ENCODE results near the gene TRIM6. TPM values are rescaled to one million over a fixed set of nuclear protein-coding genes. Genes with fewer than 3 reads are reported as not detected.
A peak's percentile ranks its signal among the peaks of the same experiment; 100 is the strongest.
"Not testable (repeated sequence)": the region's sequence is repeated elsewhere in the genome, so short reads cannot be mapped to it uniquely, and the experiment has no call there.

Gene TRIM6
- total and polyA plus RNA-seq, 2 donors: 1.7 to 2.9 TPM

DNA sequence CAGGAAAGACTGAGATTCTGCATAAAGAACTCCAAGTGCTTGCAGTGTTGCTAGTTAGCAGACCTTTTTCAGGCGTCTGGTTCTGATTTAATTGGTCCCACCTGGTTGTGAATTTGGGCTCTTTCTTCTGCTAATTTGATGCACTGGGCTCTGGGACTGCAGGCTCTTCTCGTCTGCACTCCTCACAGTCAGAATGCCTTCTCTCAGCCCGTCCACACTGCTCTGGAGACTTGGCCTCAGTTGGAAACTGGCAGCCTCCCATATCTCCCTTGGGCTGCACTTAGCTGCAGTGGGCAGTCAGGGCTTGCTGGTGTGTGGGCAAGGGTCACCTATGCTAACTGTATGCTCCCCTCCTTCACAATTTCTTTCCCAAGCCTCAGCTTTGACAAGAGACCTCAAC, 1.5 kb downstream of the TRIM6 start:
- no peaks in the 10 kb centered on the region for H3K36me3 ChIP-seq (ENCODE audit: control insufficient read depth in 2 of 2, insufficient read depth in 2 of 2, low read length in 1 of 2)
- no peak overlapping the region for H3K4me3 ChIP-seq (ENCODE audit: low read length in 2 of 2)
- no peak overlapping the region for H3K27ac ChIP-seq (ENCODE audit: low read depth in 1 of 2, low read length in 1 of 2)
- no peaks in the 10 kb centered on the region for H3K9me3 ChIP-seq (ENCODE audit: control insufficient read depth in 2 of 2, insufficient read depth in 1 of 2, low read length in 1 of 2)
- H3K27me3 ChIP-seq (ENCODE audit: control insufficient read depth in 2 of 2, insufficient read depth in 1 of 2, low read length in 1 of 2): no peaks in the 10 kb centered on the region
- 96% methylated on average over 3 of the region's 3 CpGs for whole genome bisulfite sequencing
- H3K4me1 ChIP-seq (ENCODE audit: control insufficient read depth in 2 of 2, insufficient read depth in 2 of 2, low read length in 2 of 2): peaks cover 0 to 7% of the 10 kb centered on the region in 2 donors
- DNase-seq (ENCODE audit: low read depth in 6 of 9, low spot score in 9 of 9): no peak

DNA sequence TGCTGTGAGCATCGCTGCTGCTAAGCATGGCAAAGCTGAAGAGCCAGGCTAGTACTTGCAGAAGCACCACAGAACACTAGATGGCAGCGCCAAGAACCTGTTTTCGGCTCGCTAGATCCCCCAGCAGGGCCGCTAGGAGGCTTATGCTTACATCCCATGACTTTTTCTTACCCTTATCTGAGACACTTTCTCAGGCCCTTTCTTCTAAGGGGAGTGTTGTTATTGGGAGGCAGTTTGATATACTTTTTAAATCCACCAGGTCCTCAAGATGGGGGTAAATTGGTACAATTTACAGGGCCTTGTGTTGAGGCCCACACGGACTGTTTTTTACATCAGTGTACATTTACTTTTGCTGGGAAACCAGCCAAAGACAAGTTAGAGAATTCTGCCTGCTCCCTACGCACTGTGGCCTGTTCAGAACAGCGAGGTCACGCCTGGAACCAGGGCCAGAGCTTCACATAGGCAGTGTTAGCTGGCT, 4.0 kb downstream of the TRIM6 start:
- no peaks in the 10 kb centered on the region for H3K27me3 ChIP-seq (ENCODE audit: control insufficient read depth in 2 of 2, insufficient read depth in 1 of 2, low read length in 1 of 2)
- H3K9me3 ChIP-seq (ENCODE audit: control insufficient read depth in 2 of 2, insufficient read depth in 1 of 2, low read length in 1 of 2): no peaks in the 10 kb centered on the region
- H3K27ac ChIP-seq (ENCODE audit: low read depth in 1 of 2, low read length in 1 of 2): no peak overlapping the region
- DNase-seq (ENCODE audit: low read depth in 6 of 9, low spot score in 9 of 9): peak in 5 of 9 donors; percentile 38 to 77 (median 47)
- H3K36me3 ChIP-seq (ENCODE audit: control insufficient read depth in 2 of 2, insufficient read depth in 2 of 2, low read length in 1 of 2): no peaks in the 10 kb centered on the region
- 63% methylated on average over 9 of the region's 9 CpGs for WGBS
- peaks cover 0 to 7% of the 10 kb centered on the region in 2 donors for H3K4me1 ChIP-seq (ENCODE audit: control insufficient read depth in 2 of 2, insufficient read depth in 2 of 2, low read length in 2 of 2)
- no peak overlapping the region for H3K4me3 ChIP-seq (ENCODE audit: low read length in 2 of 2)

DNA sequence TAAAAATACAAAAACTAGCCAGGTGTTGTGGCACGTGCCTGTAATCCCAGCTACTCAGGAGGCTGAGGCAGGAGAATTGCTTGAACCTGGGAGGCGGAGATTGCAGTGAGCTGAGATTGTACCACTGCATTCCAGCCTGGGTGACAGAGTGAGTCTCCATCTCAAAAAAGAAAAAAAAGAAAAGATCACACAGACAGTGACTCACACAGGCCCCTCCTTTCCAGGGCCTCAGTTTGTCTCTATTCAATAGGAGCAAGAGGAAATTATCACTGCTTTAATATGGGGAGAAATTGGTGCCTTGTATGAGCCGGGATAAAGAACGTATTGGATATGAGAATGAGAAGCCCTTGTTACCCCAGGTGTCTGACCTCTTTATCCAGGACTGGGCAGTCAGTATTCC, 6.4 kb downstream of the TRIM6 start:
- not testable (repeated sequence) for DNase-seq (ENCODE audit: low read depth in 6 of 9, low spot score in 9 of 9); H3K4me3 ChIP-seq (ENCODE audit: low read length in 2 of 2); H3K4me1 ChIP-seq (ENCODE audit: control insufficient read depth in 2 of 2, insufficient read depth in 2 of 2, low read length in 2 of 2); H3K36me3 ChIP-seq (ENCODE audit: control insufficient read depth in 2 of 2, insufficient read depth in 2 of 2, low read length in 1 of 2); H3K27me3 ChIP-seq (ENCODE audit: control insufficient read depth in 2 of 2, insufficient read depth in 1 of 2, low read length in 1 of 2); H3K9me3 ChIP-seq (ENCODE audit: control insufficient read depth in 2 of 2, insufficient read depth in 1 of 2, low read length in 1 of 2); H3K27ac ChIP-seq (ENCODE audit: low read depth in 1 of 2, low read length in 1 of 2)
- WGBS: 97% methylated on average over 4 of the region's 4 CpGs

DNA sequence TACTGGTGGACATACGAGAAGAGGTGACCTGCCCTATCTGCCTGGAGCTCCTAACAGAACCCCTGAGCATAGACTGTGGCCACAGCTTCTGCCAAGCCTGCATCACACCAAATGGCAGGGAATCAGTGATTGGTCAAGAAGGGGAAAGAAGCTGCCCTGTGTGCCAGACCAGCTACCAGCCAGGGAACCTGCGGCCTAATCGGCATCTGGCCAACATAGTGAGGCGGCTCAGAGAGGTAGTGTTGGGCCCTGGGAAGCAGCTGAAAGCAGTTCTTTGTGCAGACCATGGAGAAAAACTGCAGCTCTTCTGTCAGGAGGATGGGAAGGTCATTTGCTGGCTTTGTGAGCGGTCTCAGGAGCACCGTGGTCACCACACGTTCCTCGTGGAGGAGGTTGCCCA, 6.9 kb downstream of the TRIM6 start:
- no peaks in the 10 kb centered on the region for H3K36me3 ChIP-seq (ENCODE audit: control insufficient read depth in 2 of 2, insufficient read depth in 2 of 2, low read length in 1 of 2)
- no peaks in the 10 kb centered on the region for H3K9me3 ChIP-seq (ENCODE audit: control insufficient read depth in 2 of 2, insufficient read depth in 1 of 2, low read length in 1 of 2)
- WGBS: 97% methylated on average over 8 of the region's 8 CpGs
- no peak overlapping the region for H3K27ac ChIP-seq (ENCODE audit: low read depth in 1 of 2, low read length in 1 of 2)
- H3K27me3 ChIP-seq (ENCODE audit: control insufficient read depth in 2 of 2, insufficient read depth in 1 of 2, low read length in 1 of 2): no peaks in the 10 kb centered on the region
- DNase-seq (ENCODE audit: low read depth in 6 of 9, low spot score in 9 of 9): no peak
- H3K4me1 ChIP-seq (ENCODE audit: control insufficient read depth in 2 of 2, insufficient read depth in 2 of 2, low read length in 2 of 2): no peaks in the 10 kb centered on the region
- H3K4me3 ChIP-seq (ENCODE audit: low read length in 2 of 2): no peak overlapping the region

DNA sequence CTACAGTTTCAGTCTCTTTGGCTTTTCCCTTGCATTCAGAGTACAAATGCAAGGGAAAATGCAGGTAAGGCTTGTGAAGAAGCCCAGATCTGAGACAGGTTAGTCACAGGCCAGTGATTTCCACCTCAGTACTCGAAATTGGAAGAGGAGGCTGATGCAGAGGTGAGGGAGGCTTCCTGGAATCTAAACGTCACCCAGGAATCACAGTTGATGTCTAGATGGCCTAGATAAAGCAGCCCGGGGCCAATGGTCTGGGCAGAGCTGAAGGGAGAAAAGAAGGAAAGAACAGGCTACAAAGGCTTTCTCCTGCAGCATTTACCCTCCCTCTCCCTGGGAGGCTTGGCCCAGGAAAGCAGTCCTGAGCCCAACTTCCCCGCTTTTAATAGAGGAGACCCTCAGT, 8.5 kb downstream of the TRIM6 start:
- H3K27ac ChIP-seq (ENCODE audit: low read depth in 1 of 2, low read length in 1 of 2): no peak overlapping the region
- no peaks in the 10 kb centered on the region for H3K27me3 ChIP-seq (ENCODE audit: control insufficient read depth in 2 of 2, insufficient read depth in 1 of 2, low read length in 1 of 2)
- 95% methylated on average over 4 of the region's 4 CpGs for WGBS
- no peak overlapping the region for H3K4me3 ChIP-seq (ENCODE audit: low read length in 2 of 2)
- no peaks in the 10 kb centered on the region for H3K9me3 ChIP-seq (ENCODE audit: control insufficient read depth in 2 of 2, insufficient read depth in 1 of 2, low read length in 1 of 2)
- no peaks in the 10 kb centered on the region for H3K36me3 ChIP-seq (ENCODE audit: control insufficient read depth in 2 of 2, insufficient read depth in 2 of 2, low read length in 1 of 2)
- no peaks in the 10 kb centered on the region for H3K4me1 ChIP-seq (ENCODE audit: control insufficient read depth in 2 of 2, insufficient read depth in 2 of 2, low read length in 2 of 2)
- DNase-seq (ENCODE audit: low read depth in 6 of 9, low spot score in 9 of 9): no peak

DNA sequence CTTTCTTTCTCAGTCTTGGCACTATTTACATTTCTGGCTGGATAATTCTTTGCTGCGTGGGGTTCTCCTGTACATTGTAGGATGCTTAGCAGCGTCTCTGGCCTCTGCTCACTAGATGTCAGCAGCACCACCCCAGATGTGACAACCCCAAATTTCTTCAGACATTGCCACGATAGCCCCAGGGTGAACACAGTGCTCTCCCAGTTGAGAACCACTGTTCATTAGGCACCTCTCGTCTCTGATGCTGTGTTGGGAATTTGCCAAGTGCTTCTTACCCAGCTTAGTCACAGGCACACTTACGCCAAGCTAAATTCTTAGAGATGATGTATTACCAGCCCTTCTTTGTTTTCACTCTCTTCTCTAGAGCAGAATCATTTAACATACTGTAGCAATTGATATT, 9.4 kb downstream of the TRIM6 start:
- H3K36me3 ChIP-seq (ENCODE audit: control insufficient read depth in 2 of 2, insufficient read depth in 2 of 2, low read length in 1 of 2): no peaks in the 10 kb centered on the region
- H3K4me1 ChIP-seq (ENCODE audit: control insufficient read depth in 2 of 2, insufficient read depth in 2 of 2, low read length in 2 of 2): no peaks in the 10 kb centered on the region
- no peak for DNase-seq (ENCODE audit: low read depth in 6 of 9, low spot score in 9 of 9)
- H3K27ac ChIP-seq (ENCODE audit: low read depth in 1 of 2, low read length in 1 of 2): no peak overlapping the region
- H3K4me3 ChIP-seq (ENCODE audit: low read length in 2 of 2): no peak overlapping the region
- H3K9me3 ChIP-seq (ENCODE audit: control insufficient read depth in 2 of 2, insufficient read depth in 1 of 2, low read length in 1 of 2): no peaks in the 10 kb centered on the region
- WGBS: 95% methylated on average over 5 of the region's 5 CpGs
- no peaks in the 10 kb centered on the region for H3K27me3 ChIP-seq (ENCODE audit: control insufficient read depth in 2 of 2, insufficient read depth in 1 of 2, low read length in 1 of 2)

DNA sequence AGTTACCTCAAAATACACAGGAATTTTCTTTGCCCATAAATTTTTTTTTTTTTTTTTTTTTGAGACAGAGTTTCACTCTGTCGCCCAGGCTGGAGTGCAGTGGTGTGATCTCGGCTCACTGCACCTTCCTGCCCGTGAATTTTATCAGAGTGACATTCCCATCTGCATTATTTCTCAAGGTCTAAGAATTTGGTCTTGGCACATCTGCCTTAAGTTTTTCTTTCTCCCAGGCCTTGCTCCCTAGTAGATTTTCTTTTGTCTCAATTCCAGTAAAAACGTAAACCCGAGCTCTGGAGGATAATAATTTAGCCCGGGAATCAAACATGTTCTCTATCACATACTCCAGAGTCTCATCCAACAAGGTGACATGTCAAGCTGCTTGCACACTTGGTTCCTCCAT, 12.4 kb downstream of the TRIM6 start:
- H3K27ac ChIP-seq (ENCODE audit: low read depth in 1 of 2, low read length in 1 of 2): no peak overlapping the region
- H3K36me3 ChIP-seq (ENCODE audit: control insufficient read depth in 2 of 2, insufficient read depth in 2 of 2, low read length in 1 of 2): no peaks in the 10 kb centered on the region
- H3K9me3 ChIP-seq (ENCODE audit: control insufficient read depth in 2 of 2, insufficient read depth in 1 of 2, low read length in 1 of 2): no peaks in the 10 kb centered on the region
- no peaks in the 10 kb centered on the region for H3K4me1 ChIP-seq (ENCODE audit: control insufficient read depth in 2 of 2, insufficient read depth in 2 of 2, low read length in 2 of 2)
- DNase-seq (ENCODE audit: low read depth in 6 of 9, low spot score in 9 of 9): no peak
- no peaks in the 10 kb centered on the region for H3K27me3 ChIP-seq (ENCODE audit: control insufficient read depth in 2 of 2, insufficient read depth in 1 of 2, low read length in 1 of 2)
- WGBS: 95% methylated on average over 6 of the region's 6 CpGs
- no peak overlapping the region for H3K4me3 ChIP-seq (ENCODE audit: low read length in 2 of 2)

DNA sequence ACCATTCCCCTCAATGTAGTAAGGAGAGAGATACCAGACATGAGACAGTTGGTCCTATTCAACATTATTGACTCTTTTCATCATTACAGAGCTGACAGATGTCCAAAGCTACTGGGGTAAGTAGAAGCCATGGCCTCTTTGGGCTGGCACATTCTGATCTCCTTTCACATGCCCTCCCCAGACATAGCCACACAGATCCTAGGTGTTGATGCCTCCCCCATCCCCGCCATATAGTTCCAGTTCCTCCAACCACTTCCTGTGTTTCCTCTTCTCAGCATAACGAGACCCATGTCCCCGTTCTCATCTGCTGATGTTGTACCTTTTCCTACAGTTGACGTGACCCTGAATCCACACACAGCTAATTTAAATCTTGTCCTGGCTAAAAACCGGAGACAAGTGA, 14.0 kb downstream of the TRIM6 start:
- Histone ChIP-seq H3K27me3 (ENCODE audit: control insufficient read depth in 2 of 2, insufficient read depth in 1 of 2, low read length in 1 of 2) (no peaks in the 10 kb centered on the region), H3K9me3 (ENCODE audit: control insufficient read depth in 2 of 2, insufficient read depth in 1 of 2, low read length in 1 of 2) (no peaks in the 10 kb centered on the region), H3K36me3 (ENCODE audit: control insufficient read depth in 2 of 2, insufficient read depth in 2 of 2, low read length in 1 of 2) (no peaks in the 10 kb centered on the region), H3K4me3 (ENCODE audit: low read length in 2 of 2) (no peak overlapping the region), H3K4me1 (ENCODE audit: control insufficient read depth in 2 of 2, insufficient read depth in 2 of 2, low read length in 2 of 2) (no peaks in the 10 kb centered on the region), H3K27ac (ENCODE audit: low read depth in 1 of 2, low read length in 1 of 2) (no peak overlapping the region)
- DNase-seq (ENCODE audit: low read depth in 6 of 9, low spot score in 9 of 9): no peak
- WGBS: 67% methylated on average over 5 of the region's 5 CpGs

DNA sequence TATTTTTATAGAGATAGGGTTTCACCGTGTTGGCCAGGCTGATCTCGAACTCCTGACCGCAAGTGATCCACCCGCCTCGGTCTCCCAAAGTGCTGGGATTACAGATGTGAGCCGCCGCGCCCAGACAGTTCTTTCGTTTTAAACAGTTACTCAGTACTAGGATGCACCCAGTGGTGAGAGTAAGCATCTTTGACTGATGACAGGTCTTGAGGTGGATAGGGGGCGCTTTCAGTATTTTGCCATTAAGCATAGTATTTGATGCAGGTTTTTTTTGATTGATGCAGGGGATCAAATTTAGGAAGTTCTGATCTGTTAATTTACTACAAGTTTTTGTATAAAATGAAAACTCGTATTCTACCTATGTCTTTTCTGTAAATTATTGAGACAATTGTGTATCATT, 15.2 kb downstream of the TRIM6 start:
- H3K4me1 ChIP-seq (ENCODE audit: control insufficient read depth in 2 of 2, insufficient read depth in 2 of 2, low read length in 2 of 2): no peaks in the 10 kb centered on the region
- no peak for DNase-seq (ENCODE audit: low read depth in 6 of 9, low spot score in 9 of 9)
- no peaks in the 10 kb centered on the region for H3K9me3 ChIP-seq (ENCODE audit: control insufficient read depth in 2 of 2, insufficient read depth in 1 of 2, low read length in 1 of 2)
- no peak overlapping the region for H3K27ac ChIP-seq (ENCODE audit: low read depth in 1 of 2, low read length in 1 of 2)
- no peaks in the 10 kb centered on the region for H3K36me3 ChIP-seq (ENCODE audit: control insufficient read depth in 2 of 2, insufficient read depth in 2 of 2, low read length in 1 of 2)
- WGBS: 98% methylated on average over 11 of the region's 11 CpGs
- no peaks in the 10 kb centered on the region for H3K27me3 ChIP-seq (ENCODE audit: control insufficient read depth in 2 of 2, insufficient read depth in 1 of 2, low read length in 1 of 2)
- H3K4me3 ChIP-seq (ENCODE audit: low read length in 2 of 2): no peak overlapping the region

DNA sequence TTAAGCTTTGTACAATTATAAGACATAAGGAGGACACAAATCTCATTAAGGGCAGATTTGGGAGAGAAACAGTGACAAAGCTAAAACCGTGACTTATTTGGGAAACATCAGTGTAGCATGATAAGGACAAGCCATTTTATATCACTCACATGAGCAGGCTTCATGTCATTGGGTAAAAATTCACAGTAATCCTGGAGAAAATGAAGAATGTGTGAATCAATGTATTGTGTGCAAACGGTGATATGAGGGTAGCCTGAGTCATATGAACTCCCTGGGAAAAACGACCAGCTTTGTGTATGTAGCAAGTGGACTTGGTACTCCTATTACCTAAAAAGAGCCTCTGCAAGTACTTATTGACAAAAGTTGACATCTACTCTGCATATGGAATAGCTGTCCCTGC, 22.4 kb downstream of the TRIM6 start:
- peaks cover 0 to under 1% of the 10 kb centered on the region in 2 donors for H3K4me1 ChIP-seq (ENCODE audit: control insufficient read depth in 2 of 2, insufficient read depth in 2 of 2, low read length in 2 of 2)
- H3K9me3 ChIP-seq (ENCODE audit: control insufficient read depth in 2 of 2, insufficient read depth in 1 of 2, low read length in 1 of 2): no peaks in the 10 kb centered on the region
- no peak overlapping the region for H3K4me3 ChIP-seq (ENCODE audit: low read length in 2 of 2)
- 96% methylated on average over 3 of the region's 3 CpGs for WGBS
- no peaks in the 10 kb centered on the region for H3K27me3 ChIP-seq (ENCODE audit: control insufficient read depth in 2 of 2, insufficient read depth in 1 of 2, low read length in 1 of 2)
- no peak overlapping the region for H3K27ac ChIP-seq (ENCODE audit: low read depth in 1 of 2, low read length in 1 of 2)
- no peaks in the 10 kb centered on the region for H3K36me3 ChIP-seq (ENCODE audit: control insufficient read depth in 2 of 2, insufficient read depth in 2 of 2, low read length in 1 of 2)
- no peak for DNase-seq (ENCODE audit: low read depth in 6 of 9, low spot score in 9 of 9)

All from thymus (tissue), 11 donors.